B cell (primary cell): ENCODE data around the gene PTPN14.

Experiments
- CTCF ChIP-seq: fragments of 200-600 bp; IDR thresholded peaks from one replicate; pipeline ENCODE4 v1.8.0; 2022; ENCODE audit warnings: antibody characterized with exemption, mild to moderate bottlenecking
- EZH2 ChIP-seq: IDR thresholded peaks from 2 replicates; pipeline ENCODE4 v1.6.1; 2012; ENCODE audit warnings: borderline replicate concordance, low read depth, mild to moderate bottlenecking, moderate library complexity, low read length; ENCODE audit not compliant: insufficient read depth, poor library complexity, severe bottlenecking

- TF ChIP-seq CTCF (no peak), EZH2 (no peak)
Observed at GRCh38 chr1:214500340-214501055, 50.9 kb downstream of the PTPN14 start.
